ENCODE data around the gene SHC2.

DNA sequence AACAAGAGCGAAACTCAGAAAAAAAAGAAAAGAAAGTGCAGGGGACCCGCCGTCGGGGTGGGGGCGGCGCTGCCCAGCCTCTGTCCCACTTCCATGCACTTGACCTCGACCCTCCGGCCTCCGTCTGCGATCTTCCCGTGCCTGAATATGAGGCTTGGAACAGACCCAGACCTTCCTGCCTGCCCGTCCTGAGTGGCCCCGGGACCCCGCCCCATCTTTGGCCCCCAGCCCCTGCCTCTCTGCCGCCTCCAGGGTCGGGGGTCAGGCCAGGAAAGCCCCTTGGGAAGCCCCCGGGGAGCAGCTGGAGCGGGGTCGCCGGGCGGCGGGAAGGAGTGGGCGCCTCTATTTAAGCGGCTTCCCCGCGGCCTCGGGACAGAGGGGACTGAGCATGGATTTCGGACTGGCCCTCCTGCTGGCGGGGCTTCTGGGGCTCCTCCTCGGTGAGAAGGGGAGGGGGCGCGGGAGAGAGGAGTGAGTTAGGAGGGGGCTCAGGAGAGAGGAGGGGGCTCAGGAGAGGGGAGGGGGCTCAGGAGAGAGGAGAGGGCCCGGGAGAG is 35.4 kb upstream of the SHC2 start, which contains the start of gene MADCAM1:
- TF ChIP-seq, protein P1, sequence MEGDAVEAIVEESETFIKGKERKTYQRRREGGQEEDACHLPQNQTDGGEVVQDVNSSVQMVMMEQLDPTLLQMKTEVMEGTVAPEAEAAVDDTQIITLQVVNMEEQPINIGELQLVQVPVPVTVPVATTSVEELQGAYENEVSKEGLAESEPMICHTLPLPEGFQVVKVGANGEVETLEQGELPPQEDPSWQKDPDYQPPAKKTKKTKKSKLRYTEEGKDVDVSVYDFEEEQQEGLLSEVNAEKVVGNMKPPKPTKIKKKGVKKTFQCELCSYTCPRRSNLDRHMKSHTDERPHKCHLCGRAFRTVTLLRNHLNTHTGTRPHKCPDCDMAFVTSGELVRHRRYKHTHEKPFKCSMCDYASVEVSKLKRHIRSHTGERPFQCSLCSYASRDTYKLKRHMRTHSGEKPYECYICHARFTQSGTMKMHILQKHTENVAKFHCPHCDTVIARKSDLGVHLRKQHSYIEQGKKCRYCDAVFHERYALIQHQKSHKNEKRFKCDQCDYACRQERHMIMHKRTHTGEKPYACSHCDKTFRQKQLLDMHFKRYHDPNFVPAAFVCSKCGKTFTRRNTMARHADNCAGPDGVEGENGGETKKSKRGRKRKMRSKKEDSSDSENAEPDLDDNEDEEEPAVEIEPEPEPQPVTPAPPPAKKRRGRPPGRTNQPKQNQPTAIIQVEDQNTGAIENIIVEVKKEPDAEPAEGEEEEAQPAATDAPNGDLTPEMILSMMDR (conservative IDR thresholded peaks at IDR 0.05; ENCODE audit: low read length), result no peak
- TF ChIP-seq EZH2phosphoT487 (IDR thresholded peaks at IDR 0.05; ENCODE audit: borderline replicate concordance), result no peak

Data from Loucy (cell line).